NB4 (cell line): Measurements from ENCODE around the gene CUX1.

ENCODE experiments used
- DNase-seq: peaks from one replicate; pipeline ENCODE4 v3.0.0; 2010; ENCODE audit warnings: low read depth
- H3K4me3 ChIP-seq: one replicate; pipeline ENCODE4 v1.5.1; 2011; ENCODE audit warnings: mild to moderate bottlenecking, low read depth, low read length, moderate library complexity
- MYC ChIP-seq: IDR thresholded peaks from 2 replicates; pipeline ENCODE4 v1.6.1; 2011; ENCODE audit warnings: low read depth, low read length
- POLR2A ChIP-seq: IDR thresholded peaks from 2 replicates; pipeline ENCODE4 v1.6.1; 2011; ENCODE audit warnings: mild to moderate bottlenecking; ENCODE audit not compliant: insufficient read length; ENCODE audit errors: extremely low read depth
- TF ChIP-seq, protein P1 (sequence below): IDR thresholded peaks from 2 replicates; pipeline ENCODE4 v1.6.1; 2011; ENCODE audit warnings: low read depth, low read length
- TF ChIP-seq, protein P2 (sequence below): IDR thresholded peaks from one replicate; pipeline ENCODE4 v1.5.1; 2012; ENCODE audit warnings: low read depth, low read length

CUX1 gene

DNA sequence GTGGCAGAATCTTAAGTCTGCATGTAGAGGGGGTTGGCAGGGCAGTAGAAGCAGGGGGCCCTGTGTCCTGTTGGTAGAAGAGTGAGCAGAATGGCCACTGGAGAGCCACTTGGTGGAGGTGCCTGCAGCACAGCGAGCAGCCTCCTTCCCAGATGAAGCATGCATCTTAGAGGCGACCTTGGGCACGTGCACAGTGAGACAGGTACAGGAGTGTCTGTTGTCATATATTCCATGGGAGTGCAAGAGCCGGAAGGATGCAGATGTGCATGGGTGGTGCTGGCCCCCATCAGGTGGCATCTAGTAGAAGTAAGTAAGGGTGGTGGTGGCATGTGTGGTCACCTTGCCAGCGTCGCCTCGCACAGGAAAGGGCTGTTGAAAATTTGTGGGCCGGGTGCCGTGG is 53.9 kb downstream of the CUX1 start:
- no peak for DNase-seq
- H3K4me3 ChIP-seq, result no peak overlapping the region
- TF ChIP-seq MYC, result no peak
- TF ChIP-seq, protein P1, sequence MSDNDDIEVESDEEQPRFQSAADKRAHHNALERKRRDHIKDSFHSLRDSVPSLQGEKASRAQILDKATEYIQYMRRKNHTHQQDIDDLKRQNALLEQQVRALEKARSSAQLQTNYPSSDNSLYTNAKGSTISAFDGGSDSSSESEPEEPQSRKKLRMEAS, result no peak
- TF ChIP-seq, protein P2, sequence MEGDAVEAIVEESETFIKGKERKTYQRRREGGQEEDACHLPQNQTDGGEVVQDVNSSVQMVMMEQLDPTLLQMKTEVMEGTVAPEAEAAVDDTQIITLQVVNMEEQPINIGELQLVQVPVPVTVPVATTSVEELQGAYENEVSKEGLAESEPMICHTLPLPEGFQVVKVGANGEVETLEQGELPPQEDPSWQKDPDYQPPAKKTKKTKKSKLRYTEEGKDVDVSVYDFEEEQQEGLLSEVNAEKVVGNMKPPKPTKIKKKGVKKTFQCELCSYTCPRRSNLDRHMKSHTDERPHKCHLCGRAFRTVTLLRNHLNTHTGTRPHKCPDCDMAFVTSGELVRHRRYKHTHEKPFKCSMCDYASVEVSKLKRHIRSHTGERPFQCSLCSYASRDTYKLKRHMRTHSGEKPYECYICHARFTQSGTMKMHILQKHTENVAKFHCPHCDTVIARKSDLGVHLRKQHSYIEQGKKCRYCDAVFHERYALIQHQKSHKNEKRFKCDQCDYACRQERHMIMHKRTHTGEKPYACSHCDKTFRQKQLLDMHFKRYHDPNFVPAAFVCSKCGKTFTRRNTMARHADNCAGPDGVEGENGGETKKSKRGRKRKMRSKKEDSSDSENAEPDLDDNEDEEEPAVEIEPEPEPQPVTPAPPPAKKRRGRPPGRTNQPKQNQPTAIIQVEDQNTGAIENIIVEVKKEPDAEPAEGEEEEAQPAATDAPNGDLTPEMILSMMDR, result no peak
- no peak for TF ChIP-seq POLR2A

DNA sequence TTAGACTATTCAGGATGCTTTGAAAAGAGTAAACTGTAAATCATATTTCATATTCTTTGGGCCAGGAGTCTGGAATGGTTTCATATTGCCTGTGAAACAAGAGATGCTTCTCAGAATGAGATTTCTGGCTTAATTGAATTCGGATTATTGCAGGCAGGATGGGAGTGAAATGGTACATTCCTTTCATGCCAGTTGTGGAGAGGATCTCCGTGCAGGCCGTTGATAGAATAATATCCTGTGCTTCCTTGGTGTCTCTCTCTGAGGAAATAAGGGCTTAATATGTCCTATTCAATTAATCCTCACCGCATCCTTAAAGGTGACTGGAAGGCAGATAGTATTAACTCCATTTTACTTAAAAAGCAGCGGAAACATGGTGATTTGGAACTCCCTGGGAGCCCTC is 56.6 kb downstream of the CUX1 start:
- no peak for TF ChIP-seq MYC
- TF ChIP-seq, protein P2, result no peak
- TF ChIP-seq, protein P1, result no peak
- TF ChIP-seq POLR2A, result no peak

DNA sequence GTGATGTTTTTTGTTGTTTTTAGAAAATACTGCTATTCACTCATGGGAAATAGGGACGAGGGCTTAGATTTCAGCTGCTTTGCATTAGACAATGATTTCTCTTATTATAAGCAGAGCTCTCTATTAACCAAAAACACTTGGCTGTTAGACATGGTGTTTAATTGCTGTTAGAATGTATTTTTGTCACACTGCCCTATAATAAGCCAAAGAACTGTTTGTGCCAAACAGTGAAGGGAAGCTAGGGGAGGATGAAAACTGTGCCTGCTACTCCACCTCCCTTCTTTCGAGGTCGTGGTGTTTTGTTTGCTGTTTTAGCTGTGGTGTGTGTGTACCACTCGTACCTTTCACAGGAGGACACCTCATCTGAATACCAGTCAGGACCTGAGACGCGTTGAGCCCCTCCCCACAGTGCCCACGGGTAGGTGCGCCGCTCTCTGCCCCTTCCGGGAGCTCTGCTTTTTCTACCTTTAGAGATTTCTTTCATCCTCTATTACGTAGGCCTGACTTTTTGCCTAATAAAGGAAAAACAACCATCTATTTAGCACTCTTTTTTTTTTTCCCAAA is 57.9 kb downstream of the CUX1 start:
- no peak for DNase-seq
- no peak overlapping the region for H3K4me3 ChIP-seq
- TF ChIP-seq POLR2A (no peak), MYC (no peak)
- TF ChIP-seq, protein P2, result no peak
- TF ChIP-seq, protein P1, result no peak

More for the DNA sequence above, 56.6 kb downstream of the CUX1 start:
- DNase-seq, result no peak
- no peak overlapping the region for H3K4me3 ChIP-seq

DNA sequence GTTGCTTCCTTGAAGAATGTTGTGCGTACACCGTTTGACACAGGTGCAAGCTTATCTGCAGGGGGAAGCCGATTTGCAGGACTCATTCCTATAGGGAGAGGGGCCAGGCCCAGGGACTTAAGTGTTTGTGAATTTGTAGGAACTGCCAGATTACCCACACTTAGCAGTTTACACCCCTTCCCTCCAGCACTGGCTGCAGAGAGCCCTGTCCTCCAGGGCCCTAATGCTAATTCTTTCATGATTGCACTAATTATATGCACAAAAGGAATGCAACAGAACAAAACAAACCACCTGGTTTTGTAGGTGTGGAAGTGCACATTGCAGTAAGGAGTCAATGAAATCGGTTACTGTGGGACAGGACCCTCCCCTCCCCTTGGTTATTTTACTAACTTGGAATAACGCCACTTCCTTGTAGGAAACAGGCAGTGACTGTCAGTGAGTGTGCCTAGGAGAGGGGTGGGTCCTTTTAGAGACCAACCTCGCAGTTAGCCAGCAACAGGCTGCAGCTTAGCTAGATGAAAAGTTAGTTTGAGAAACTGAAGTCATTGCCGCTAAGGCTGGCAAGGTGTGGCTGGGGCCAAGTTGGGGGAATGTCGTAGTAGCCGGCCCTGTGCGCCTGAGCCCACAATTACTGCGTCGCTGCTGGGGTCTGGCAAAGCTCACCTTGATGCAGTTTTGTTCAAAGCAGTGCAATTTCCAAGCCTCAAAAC is 60.6 kb downstream of the CUX1 start:
- DNase-seq, result no peak
- H3K4me3 ChIP-seq, result no peak overlapping the region
- no peak for TF ChIP-seq POLR2A
- TF ChIP-seq, protein P1, result no peak
- TF ChIP-seq, protein P2, result no peak
- TF ChIP-seq MYC, result no peak

DNA sequence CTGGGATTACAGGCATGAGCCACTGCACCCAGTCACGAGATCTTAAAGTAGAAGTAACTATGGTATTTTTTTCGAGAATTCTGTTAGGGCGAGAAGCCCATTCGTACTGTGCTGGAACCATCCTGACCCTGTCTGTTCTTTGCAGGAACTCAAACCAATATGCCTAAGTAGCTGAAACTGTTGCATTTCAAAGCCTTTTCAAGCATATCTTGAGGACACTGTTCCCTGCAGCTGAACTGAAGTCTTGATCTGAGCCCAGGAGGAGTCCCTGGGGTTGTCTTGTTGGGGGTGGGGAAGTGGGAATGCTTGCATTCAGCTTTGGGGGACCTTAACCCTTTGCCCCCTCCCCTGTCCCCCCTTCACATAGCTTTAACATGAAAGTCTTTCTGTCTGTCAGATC is 61.5 kb downstream of the CUX1 start:
- DNase-seq, result no peak
- TF ChIP-seq, protein P1, result no peak
- TF ChIP-seq, protein P2, result no peak
- TF ChIP-seq POLR2A, result no peak
- no peak for TF ChIP-seq MYC
- H3K4me3 ChIP-seq, result no peak overlapping the region
